ENCODE data around the gene RPL35.

Gene RPL35

DNA sequence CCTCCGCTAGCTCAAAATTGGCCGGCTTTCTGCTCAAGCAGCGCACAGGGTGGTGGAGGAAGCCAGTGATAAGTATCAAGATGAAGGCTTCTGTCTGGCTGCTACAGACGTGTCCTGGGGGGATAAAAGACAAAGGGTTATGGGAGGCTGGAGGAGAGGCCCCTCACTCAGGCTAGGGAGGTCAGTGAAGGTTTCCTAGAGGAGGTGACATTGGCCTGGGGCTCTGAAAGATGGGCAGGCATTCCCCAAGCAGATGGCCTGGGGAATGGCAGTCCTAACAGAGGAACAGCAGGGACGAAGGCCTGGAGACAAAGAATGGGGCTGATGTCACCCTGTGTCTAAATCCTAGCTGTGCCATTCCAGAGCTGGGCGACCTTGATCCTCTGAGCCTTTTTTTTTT, 52.5 kb downstream of the RPL35 start:
- no peak overlapping the region for H3K27ac ChIP-seq (ENCODE audit: low read length)

DNA sequence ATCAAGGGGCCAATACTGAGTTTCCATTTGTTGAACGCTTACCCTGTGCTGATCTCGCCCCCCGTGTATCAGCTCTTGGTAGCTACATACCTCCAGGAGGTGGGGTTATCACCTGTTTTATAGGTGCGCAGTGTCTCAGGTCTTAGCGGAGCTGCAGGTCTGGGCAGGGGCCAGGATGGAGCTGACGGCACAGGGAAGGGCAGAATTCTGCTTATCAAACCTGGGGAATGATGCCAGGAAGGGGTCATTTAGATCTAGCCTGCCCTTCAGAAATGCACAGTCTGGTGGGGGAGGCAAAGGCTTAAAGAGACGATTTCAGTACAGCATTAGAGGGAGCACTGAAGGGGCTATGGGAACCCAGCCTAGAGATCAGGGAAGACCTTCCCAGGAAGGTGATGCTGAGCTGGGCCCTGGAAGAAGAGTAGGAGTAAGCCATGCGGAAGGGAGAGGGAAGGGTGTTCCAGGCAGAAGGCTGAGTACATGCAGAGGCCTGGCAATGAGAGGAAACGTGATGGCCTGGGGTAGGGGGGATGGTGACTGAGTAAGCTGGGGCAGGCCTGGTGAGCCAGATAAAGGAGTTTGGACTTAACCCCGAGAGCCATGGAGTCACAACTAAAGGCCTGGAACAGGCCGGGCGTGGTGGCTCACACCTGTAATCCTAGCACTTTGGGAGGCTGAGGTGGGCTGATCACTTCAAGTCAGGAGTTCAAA, 53.4 kb downstream of the RPL35 start:
- H3K4me1 ChIP-seq (ENCODE audit: control insufficient read depth, low read depth, low read length) = peaks cover 24% of the 10 kb centered on the region
- no peaks in the 10 kb centered on the region for H3K27me3 ChIP-seq (ENCODE audit: control insufficient read depth, insufficient read depth, low read length)
- H3K9ac ChIP-seq (ENCODE audit: low read length) = no peak overlapping the region
- H3K36me3 ChIP-seq (ENCODE audit: control insufficient read depth, low read depth, low read length) = no peaks in the 10 kb centered on the region
- no peak overlapping the region for H3K4me3 ChIP-seq (ENCODE audit: low read length)
- H3K9me3 ChIP-seq (ENCODE audit: control insufficient read depth, low read depth, low read length) = no peaks in the 10 kb centered on the region
- H3K27ac ChIP-seq (ENCODE audit: low read length) = no peak overlapping the region

More for the DNA sequence above, 52.5 kb downstream of the RPL35 start:
- H3K4me3 ChIP-seq (ENCODE audit: low read length) = no peak overlapping the region
- H3K36me3 ChIP-seq (ENCODE audit: control insufficient read depth, low read depth, low read length) = no peaks in the 10 kb centered on the region
- no peaks in the 10 kb centered on the region for H3K9me3 ChIP-seq (ENCODE audit: control insufficient read depth, low read depth, low read length)
- H3K27me3 ChIP-seq (ENCODE audit: control insufficient read depth, insufficient read depth, low read length) = no peaks in the 10 kb centered on the region
- no peak overlapping the region for H3K9ac ChIP-seq (ENCODE audit: low read length)
- H3K4me1 ChIP-seq (ENCODE audit: control insufficient read depth, low read depth, low read length) = peaks cover 24% of the 10 kb centered on the region

Measured in iPS-18a (cell line).